Pulmonary artery endothelial cell (primary cell): ENCODE measurements around the gene YPEL5. TPM values are rescaled to one million over a fixed set of nuclear protein-coding genes. Genes with fewer than 3 reads are reported as not detected.

Experiments
- DNase-seq: peaks from one replicate; pipeline ENCODE4 v3.0.0-alpha.2; 2011; ENCODE audit warnings: low read depth, low spot score
- total RNA-seq: library from RNA; depleted of rRNA; stranded (reverse); fragments of >200 nt; gene quantifications from 2 replicates; pipeline ENCODE4 v1.2.3, GENCODE V29; 2014

YPEL5 gene
- total RNA-seq, 1 donor from 2014 or later, result 77.1 TPM

GRCh38 chr2:30203156-30203555 lies 56.3 kb downstream of the YPEL5 start:
- DNase-seq, result no peak

GRCh38 chr2:30204281-30204680 lies 57.5 kb downstream of the YPEL5 start:
- DNase-seq, result no peak

- no peak for DNase-seq
Measured at GRCh38 chr2:30205456-30205855, 58.6 kb downstream of the YPEL5 start.

- no peak for DNase-seq
Measured at GRCh38 chr2:30206461-30207430, 59.9 kb downstream of the YPEL5 start.

GRCh38 chr2:30208453-30208852 lies 61.6 kb downstream of the YPEL5 start:
- peak; percentile 30 for DNase-seq

- DNase-seq, result no peak
Measured at GRCh38 chr2:30209227-30209626, 62.4 kb downstream of the YPEL5 start.

Other genes with a start within 250 kb of the YPEL5 start
- not detected in 2 replicates for gene ALK, start 225.4 kb upstream of the YPEL5 start, total RNA-seq
- gene LBH, start 84.5 kb downstream of the YPEL5 start, total RNA-seq, result 2.4 and 3.4 TPM in 2 replicates